HG02798 (cell line): ENCODE results near the gene TDRD12.
"Not testable (repeated sequence)": the region's sequence is repeated elsewhere in the genome, so short reads cannot be mapped to it uniquely, and the experiment has no call there.

Experiments used
- ATAC-seq: cut with Tn5 transposase; IDR thresholded peaks from one replicate; pipeline ENCODE4 v1.9.1; 2021; ENCODE audit warnings: mild to moderate bottlenecking; ENCODE audit not compliant: unreplicated experiment, poor library complexity

TDRD12 gene

GRCh38 chr19:32863841-32864240 is 144.3 kb downstream of the TDRD12 start:
- ATAC-seq: no peak

- ATAC-seq: no peak
These were observed 144.9 kb downstream of the TDRD12 start for GRCh38 chr19:32864318-32865007.

- ATAC-seq: no peak
These were observed 145.8 kb downstream of the TDRD12 start for GRCh38 chr19:32865326-32865725.

GRCh38 chr19:32866061-32866460 is 146.5 kb downstream of the TDRD12 start:
- ATAC-seq: no peak

- ATAC-seq: no peak
These were observed 147.1 kb downstream of the TDRD12 start for GRCh38 chr19:32866564-32867265.

- ATAC-seq: not testable (repeated sequence)
These were observed 147.9 kb downstream of the TDRD12 start for GRCh38 chr19:32867436-32867835.

- no peak for ATAC-seq
These were observed 148.8 kb downstream of the TDRD12 start for GRCh38 chr19:32868206-32868950.

GRCh38 chr19:32869369-32869965 is 149.9 kb downstream of the TDRD12 start, which contains the start of gene SLC7A9:
Gene SLC7A9, minus strand, starts transcription at chr19:32869767. Its CDS starts 1,233 bp downstream, at chr19:32868534.
- ATAC-seq: no peak

- ATAC-seq: no peak
These were observed 150.5 kb downstream of the TDRD12 start for GRCh38 chr19:32869966-32870573.

GRCh38 chr19:32870981-32871451 is 151.4 kb downstream of the TDRD12 start:
- ATAC-seq: no peak

- no peak for ATAC-seq
These were observed 152.8 kb downstream of the TDRD12 start for GRCh38 chr19:32872391-32872790.

- no peak for ATAC-seq
These were observed 153.8 kb downstream of the TDRD12 start for GRCh38 chr19:32873247-32873959.

- ATAC-seq: no peak
These were observed 155.0 kb downstream of the TDRD12 start for GRCh38 chr19:32874605-32875004.

- ATAC-seq: no peak
These were observed 155.9 kb downstream of the TDRD12 start for GRCh38 chr19:32875428-32875827.

- no peak for ATAC-seq
These were observed 156.8 kb downstream of the TDRD12 start for GRCh38 chr19:32876236-32876918.

GRCh38 chr19:32876919-32877285 is 157.3 kb downstream of the TDRD12 start:
- no peak for ATAC-seq
